ENCODE measurements around the gene MDM2.
"Not testable (repeated sequence)": the region's sequence is repeated elsewhere in the genome, so short reads cannot be mapped to it uniquely, and the experiment has no call there.

MDM2 gene

GRCh38 chr12:68803948-68804656, 3.9 kb upstream of the MDM2 start:
- in situ Hi-C loops (cut with MboI; ENCODE audit: low pct_unique_long_range_greater_than_20kb, low sequenced_read_pairs, unreplicated experiment) = no loop called here
- no peak for DNase-seq (ENCODE audit: low spot score)
- TF ChIP-seq CTCF (IDR thresholded peaks at IDR 0.05; ENCODE audit: extremely low read depth, insufficient read depth, missing control alignments) = no peak

DNA sequence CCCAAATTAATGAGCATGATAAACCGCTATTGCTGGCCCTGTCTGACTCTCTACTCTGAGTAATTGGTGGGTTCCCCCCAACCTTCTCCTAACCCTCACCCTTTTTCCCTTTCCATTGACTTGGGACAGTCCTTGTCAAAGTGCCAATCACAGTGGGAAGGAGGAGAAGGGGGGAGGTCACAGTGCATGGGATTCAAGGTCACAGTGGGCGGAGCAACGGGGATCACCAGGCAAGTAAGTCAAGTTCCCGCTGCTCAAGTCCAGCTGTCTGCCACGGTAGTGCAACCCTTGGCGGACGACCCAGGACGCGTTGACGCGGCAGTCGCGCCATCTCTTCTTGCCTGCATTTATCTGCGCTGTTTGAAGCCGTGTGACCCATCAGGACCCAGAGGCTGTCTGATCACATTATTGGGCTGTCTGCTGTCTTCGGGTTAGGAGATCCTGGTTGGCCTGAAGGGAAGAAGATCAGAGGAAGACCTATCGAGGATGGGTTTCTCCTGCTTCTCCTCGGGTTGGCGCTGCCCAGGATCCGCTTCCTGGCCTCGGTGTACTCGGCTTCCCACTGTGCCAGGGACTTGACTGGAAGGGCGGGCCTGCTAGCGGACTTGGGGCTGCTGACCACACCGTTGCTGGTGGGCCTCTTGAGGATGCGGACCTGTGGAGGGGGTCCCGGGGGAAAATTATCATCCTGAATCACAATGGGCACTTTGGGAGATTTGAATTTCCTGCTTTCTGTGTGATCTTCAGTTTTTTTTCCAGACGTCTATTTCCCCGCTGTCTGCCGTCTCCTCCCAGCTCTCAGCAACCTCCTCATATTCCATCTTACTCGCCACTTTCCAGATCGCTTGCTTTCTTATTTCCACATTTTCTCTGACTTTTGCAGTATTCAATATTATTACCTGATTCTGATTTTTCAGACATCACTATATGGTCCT, 3.1 kb upstream of the MDM2 start:
- no peak for TF ChIP-seq CTCF (IDR thresholded peaks at IDR 0.05; ENCODE audit: extremely low read depth, insufficient read depth, missing control alignments)
- in situ Hi-C loops (cut with MboI; ENCODE audit: low pct_unique_long_range_greater_than_20kb, low sequenced_read_pairs, unreplicated experiment) = no loop called here
- DNase-seq (ENCODE audit: low spot score) = no peak

- DNase-seq (ENCODE audit: low spot score) = no peak
- in situ Hi-C loops (cut with MboI; ENCODE audit: low pct_unique_long_range_greater_than_20kb, low sequenced_read_pairs, unreplicated experiment) = no loop called here
These were observed 2.3 kb upstream of the MDM2 start for GRCh38 chr12:68805592-68806120.

DNA sequence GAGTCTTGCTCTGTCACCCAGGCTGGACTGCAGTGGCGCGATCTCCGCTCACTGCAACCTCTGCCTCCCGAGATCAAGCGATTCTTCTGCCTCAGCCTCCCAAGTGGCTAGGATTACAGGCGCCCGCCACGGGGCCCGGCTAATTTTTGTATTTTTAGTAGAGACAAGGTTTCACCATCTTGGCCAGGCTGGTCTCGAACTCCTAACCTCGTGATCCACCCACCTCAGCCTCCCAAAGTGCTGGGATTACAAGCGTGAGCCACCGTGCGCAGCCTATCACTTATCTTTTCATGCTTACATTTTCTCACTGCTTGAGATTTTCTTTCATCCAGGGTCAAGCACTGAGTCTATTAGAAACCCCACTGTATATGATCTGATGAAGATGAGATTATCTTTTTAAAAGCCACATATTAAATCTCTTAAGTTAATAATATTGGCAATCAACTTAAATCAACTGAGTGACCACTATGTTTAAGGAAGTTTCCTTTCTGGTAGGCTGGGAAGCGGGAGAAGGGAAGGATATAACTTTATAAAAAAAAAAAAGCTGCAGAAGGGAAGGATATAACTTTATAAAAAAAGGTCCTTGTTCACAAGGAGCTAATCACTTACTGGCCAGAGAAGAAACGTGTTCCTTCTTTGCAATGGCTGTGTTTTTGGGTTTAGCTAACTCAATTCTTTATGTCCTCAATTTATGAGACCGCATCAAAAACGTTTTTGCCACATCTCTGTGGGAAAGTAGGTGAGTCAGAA, 1.3 kb upstream of the MDM2 start:
- in situ Hi-C loops (cut with MboI; ENCODE audit: low pct_unique_long_range_greater_than_20kb, low sequenced_read_pairs, unreplicated experiment) = no loop called here
- TF ChIP-seq CTCF (IDR thresholded peaks at IDR 0.05; ENCODE audit: extremely low read depth, insufficient read depth, missing control alignments) = no peak
- no peak for DNase-seq (ENCODE audit: low spot score)

More at GRCh38 chr12:68805592-68806120, 2.3 kb upstream of the MDM2 start:
- no peak for TF ChIP-seq CTCF (IDR thresholded peaks at IDR 0.05; ENCODE audit: extremely low read depth, insufficient read depth, missing control alignments)

GRCh38 chr12:68807274-68807575, 752 bp upstream of the MDM2 start:
- DNase-seq (ENCODE audit: low spot score); in situ Hi-C loops (cut with MboI; ENCODE audit: low pct_unique_long_range_greater_than_20kb, low sequenced_read_pairs, unreplicated experiment): not testable (repeated sequence)

GRCh38 chr12:68808388-68809189, 612 bp downstream of the MDM2 start:
- TF ChIP-seq CTCF (IDR thresholded peaks at IDR 0.05; ENCODE audit: extremely low read depth, insufficient read depth, missing control alignments) = no peak
- DNase-seq (ENCODE audit: low spot score) = peak; percentile 87
- in situ Hi-C loops (cut with MboI; ENCODE audit: low pct_unique_long_range_greater_than_20kb, low sequenced_read_pairs, unreplicated experiment) = no loop called here

All from GM13977 (cell line).